ENCODE data around the gene ARHGAP24. TPM values are rescaled to one million over a fixed set of nuclear protein-coding genes. Genes with fewer than 3 reads are reported as not detected.

Gene ARHGAP24
- total and polyA plus RNA-seq, 2 experiments from 2014 or later = 19.5 to 29.6 TPM

DNA sequence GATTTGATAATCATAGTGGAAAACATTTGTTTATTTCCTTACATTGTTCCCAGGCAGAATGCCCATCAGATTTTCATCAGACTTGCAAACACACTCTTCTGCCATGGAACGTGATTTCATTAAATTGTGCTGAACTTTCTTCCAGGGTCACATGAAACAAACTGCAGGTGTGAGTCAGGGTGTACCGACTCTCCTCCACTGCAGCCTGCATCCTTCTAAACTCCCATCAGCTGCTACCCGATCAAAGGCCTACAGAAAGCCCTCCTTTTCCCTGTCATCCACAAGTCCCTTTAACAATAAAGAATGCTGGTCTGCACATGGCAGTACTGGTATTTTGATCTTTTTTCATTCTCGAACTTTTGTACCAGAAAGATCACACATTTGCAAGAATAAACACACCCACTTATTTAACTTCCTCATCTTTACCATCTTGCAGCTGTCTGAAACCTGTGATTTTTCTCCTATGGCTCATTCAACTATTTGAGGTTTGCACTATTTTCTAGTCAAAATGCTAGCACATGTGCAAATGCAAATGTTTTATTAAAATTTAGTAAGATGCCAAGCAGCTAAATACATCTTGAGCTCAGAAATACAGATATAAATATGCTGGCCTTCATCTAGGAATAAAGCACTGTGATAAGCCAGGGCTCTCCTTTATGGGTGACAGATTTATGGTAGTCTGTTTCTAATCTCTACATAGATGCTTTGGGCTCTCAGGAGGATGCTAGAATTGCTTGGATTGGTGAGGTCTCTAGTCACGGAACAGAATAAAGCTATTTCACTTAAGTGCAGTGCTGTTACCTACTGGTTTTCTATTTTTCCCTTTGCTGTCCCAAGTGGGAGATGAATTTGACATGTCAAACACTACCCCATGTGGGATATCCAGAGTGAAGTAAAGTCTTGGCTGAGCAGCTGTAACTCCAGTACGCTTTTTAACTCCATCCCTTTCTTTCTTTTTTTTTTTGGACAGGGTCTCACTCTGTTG lies 25.8 kb upstream of the ARHGAP24 start:
- H3K9me2 ChIP-seq (replicated peaks; ENCODE audit: insufficient read depth) = no peaks in the 10 kb centered on the region
- H4K20me1 ChIP-seq (ENCODE audit: insufficient read depth, poor library complexity, severe bottlenecking) = no peaks in the 10 kb centered on the region
- H2AFZ ChIP-seq = no peak overlapping the region
- TF ChIP-seq CTCF (IDR thresholded peaks at IDR 0.05; ENCODE audit: poor library complexity) = no peak
- no peak for TF ChIP-seq EZH2 (IDR thresholded peaks at IDR 0.05; ENCODE audit: borderline replicate concordance)
- TF ChIP-seq EZH2phosphoT487 (IDR thresholded peaks at IDR 0.05; ENCODE audit: low read depth, severe bottlenecking, unreplicated experiment) = no peak
- H3K36me3 ChIP-seq (replicated peaks; ENCODE audit: insufficient read depth, low read depth) = no peaks in the 10 kb centered on the region
- H3K9me3 ChIP-seq (ENCODE audit: low read depth) = no peaks in the 10 kb centered on the region
- no peaks in the 10 kb centered on the region for H3K27me3 ChIP-seq
- peaks cover 17% of the 10 kb centered on the region for H3K4me1 ChIP-seq (ENCODE audit: insufficient read depth)
- WGBS (ENCODE audit: low lambda C conversion rate, missing lambda C conversion rate) = 53% methylated on average over 6 of the region's 6 CpGs
- H3K79me2 ChIP-seq = no peaks in the 10 kb centered on the region
- no peak overlapping the region for H3K27ac ChIP-seq
- no peak overlapping the region for H3K4me3 ChIP-seq
- no peak for DNase-seq (ENCODE audit: low spot score)
- no peak overlapping the region for H3K4me2 ChIP-seq

DNA sequence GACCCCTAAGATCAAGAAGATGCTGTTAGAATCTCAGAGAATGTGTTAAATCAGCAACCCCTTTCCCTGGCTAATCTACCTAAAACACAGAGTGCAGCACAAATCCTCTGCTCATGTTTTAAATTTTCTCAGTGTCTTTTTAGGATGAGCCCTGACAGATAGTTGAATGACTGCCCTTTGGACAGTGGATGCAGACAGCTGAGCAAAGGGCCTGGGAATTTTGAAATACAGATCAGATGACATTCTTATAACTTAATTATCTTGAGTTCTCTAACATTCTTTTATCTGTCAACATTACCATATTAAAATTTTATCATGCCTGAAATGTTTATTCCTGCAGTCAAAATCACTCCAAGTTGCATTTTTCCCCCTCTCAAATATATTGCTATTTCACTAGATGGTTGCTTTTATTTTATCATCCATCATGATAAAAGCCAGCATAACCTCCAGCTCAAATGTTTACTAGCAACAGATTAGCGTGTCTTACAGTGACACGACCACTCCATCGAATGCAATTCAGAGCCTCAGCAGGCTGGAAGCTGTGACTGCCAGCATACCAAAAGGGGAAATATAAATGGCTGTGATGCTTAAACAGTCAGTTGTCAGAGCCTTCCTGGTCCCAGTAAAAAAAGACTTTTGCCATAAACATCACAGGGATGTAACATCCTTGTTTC lies 22.8 kb upstream of the ARHGAP24 start:
- no peaks in the 10 kb centered on the region for H3K9me3 ChIP-seq (ENCODE audit: low read depth)
- no peak overlapping the region for H3K4me3 ChIP-seq
- H3K79me2 ChIP-seq = no peaks in the 10 kb centered on the region
- no peaks in the 10 kb centered on the region for H3K27me3 ChIP-seq
- H3K9me2 ChIP-seq (replicated peaks; ENCODE audit: insufficient read depth) = no peaks in the 10 kb centered on the region
- H3K36me3 ChIP-seq (replicated peaks; ENCODE audit: insufficient read depth, low read depth) = no peaks in the 10 kb centered on the region
- no peak overlapping the region for H3K27ac ChIP-seq
- no peaks in the 10 kb centered on the region for H4K20me1 ChIP-seq (ENCODE audit: insufficient read depth, poor library complexity, severe bottlenecking)
- no peak for TF ChIP-seq EZH2 (IDR thresholded peaks at IDR 0.05; ENCODE audit: borderline replicate concordance)
- no peak for TF ChIP-seq CTCF (IDR thresholded peaks at IDR 0.05; ENCODE audit: poor library complexity)
- TF ChIP-seq EZH2phosphoT487 (IDR thresholded peaks at IDR 0.05; ENCODE audit: low read depth, severe bottlenecking, unreplicated experiment) = no peak
- peaks cover 17% of the 10 kb centered on the region for H3K4me1 ChIP-seq (ENCODE audit: insufficient read depth)
- H2AFZ ChIP-seq = no peak overlapping the region
- no peak for DNase-seq (ENCODE audit: low spot score)
- no peak overlapping the region for H3K4me2 ChIP-seq
- 48% methylated on average over 3 of the region's 3 CpGs for WGBS (ENCODE audit: low lambda C conversion rate, missing lambda C conversion rate)

DNA sequence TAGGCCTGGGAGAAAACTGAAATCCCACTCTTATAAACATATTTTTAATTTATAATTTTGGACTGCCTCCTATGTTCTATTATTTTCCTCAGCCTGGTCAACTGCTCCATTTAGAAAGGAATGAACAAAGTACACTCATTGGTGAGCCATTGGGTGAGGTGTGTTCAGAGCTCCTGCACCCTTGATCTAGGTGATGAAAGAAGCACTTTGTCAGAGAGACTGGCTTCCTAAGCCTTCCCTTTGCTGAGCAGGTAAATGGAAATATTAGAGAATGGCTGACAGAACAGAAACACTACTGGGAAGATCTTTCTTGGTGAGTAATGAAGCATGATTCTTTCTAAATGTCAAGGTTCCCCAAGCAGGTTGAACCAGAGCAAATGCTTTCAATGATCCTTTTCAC lies 19.0 kb upstream of the ARHGAP24 start:
- no peaks in the 10 kb centered on the region for H3K9me2 ChIP-seq (replicated peaks; ENCODE audit: insufficient read depth)
- no peaks in the 10 kb centered on the region for H4K20me1 ChIP-seq (ENCODE audit: insufficient read depth, poor library complexity, severe bottlenecking)
- no peaks in the 10 kb centered on the region for H3K27me3 ChIP-seq
- H3K4me3 ChIP-seq = no peak overlapping the region
- H3K4me2 ChIP-seq = no peak overlapping the region
- DNase-seq (ENCODE audit: low spot score) = no peak
- H3K36me3 ChIP-seq (replicated peaks; ENCODE audit: insufficient read depth, low read depth) = no peaks in the 10 kb centered on the region
- no peak overlapping the region for H3K27ac ChIP-seq
- no peak for TF ChIP-seq CTCF (IDR thresholded peaks at IDR 0.05; ENCODE audit: poor library complexity)
- no peak for TF ChIP-seq EZH2 (IDR thresholded peaks at IDR 0.05; ENCODE audit: borderline replicate concordance)
- TF ChIP-seq EZH2phosphoT487 (IDR thresholded peaks at IDR 0.05; ENCODE audit: low read depth, severe bottlenecking, unreplicated experiment) = no peak
- H3K4me1 ChIP-seq (ENCODE audit: insufficient read depth) = peaks cover 9% of the 10 kb centered on the region
- no peaks in the 10 kb centered on the region for H3K9me3 ChIP-seq (ENCODE audit: low read depth)
- no peak overlapping the region for H2AFZ ChIP-seq
- no peaks in the 10 kb centered on the region for H3K79me2 ChIP-seq
